NCI-H2081 treated with DMSO at 0.1 percent for 48 hours (cell line): Measurements from ENCODE around the gene HNRNPUL1.
A peak's percentile ranks its signal among the peaks of the same experiment; 100 is the strongest.

Source experiments
- DNase-seq: peaks from one replicate; lab custom pipeline; 2025; lab: John Stamatoyannopoulos, UW

HNRNPUL1 gene

DNA sequence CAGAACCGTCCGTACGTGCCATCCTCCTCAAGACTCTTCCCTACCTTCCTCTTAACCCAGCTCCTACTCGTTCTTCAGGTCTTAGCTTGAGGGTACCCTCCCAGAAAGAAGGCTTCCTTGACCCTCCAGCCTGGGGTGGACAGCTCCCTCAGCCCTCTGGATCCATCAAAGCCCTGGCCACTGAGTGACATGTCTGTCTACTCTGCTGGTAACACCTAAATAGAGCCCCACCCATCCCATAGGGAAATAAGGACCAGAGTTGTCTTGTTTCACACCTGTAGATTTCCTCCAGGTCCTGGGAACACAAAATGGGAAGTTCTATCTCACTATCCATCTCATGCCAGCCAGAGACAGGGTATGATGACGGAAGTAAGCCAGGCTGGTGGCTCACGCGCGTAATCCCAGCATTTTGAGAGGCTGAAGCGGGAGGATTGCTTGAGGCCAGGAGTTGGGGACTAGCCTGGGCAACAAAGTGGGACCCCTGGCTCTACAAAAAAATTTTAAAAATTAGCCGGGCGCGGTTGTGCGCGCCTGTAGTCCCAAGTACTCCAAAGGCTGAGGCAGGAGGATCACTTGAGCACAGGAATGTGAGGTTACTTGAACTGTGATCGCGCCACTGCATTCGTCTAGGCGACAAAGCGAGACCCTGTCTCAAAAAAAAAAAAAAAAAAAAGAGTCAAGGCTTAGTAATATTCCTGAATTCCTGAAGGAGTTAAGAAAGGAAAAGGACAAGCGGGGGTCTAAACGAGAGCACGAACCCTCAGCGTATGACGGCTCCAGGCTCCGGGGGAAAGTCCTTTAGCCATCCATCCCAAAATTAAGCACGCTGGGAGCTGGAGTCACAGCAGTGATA is 45.2 kb downstream of the HNRNPUL1 start:
- no peak for DNase-seq

DNA sequence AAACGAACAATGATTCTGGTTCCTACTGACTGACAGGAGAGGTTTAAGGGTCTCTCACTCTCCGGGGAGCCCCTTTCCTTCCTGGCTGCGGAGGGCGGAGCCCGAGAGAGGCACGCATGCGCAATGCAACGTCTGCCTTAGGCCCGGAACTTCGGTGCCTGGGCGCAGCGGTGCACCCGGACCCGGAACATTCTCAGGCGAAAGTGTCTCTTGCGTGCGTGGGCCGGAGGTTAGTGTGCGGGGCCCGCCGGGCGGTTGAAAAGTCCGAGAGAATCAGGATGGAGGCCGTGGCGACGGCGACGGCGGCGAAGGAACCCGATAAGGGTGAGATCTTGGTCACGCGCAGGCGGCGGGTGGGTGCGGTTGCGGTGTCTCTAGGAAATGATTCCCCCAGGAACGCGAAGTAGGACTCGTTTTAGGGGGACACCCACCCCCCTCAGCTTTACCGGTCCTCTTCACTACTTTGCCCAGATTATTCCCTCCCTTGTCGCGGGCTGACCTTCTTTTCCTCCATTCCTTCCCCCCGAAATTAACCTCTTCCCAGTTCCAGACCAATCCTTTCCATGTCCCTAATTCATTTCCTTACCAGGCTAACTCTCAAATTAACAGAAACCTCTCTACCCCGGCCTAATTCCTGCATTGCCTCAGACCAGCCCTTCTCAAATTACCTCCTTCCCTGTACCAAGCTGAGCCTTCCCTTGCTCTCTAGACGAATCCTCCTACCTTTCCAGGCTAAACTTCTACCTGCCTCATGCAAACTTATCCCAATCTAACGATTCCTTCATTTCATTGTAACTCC is 46.1 kb downstream of the HNRNPUL1 start, which contains the start of gene CCDC97:
TSS of gene CCDC97 (plus strand) at position 140 of the 799 bp plus-strand sequence. CDS start at position 279, 139 bp downstream.
- peak; percentile 17 for DNase-seq

DNA sequence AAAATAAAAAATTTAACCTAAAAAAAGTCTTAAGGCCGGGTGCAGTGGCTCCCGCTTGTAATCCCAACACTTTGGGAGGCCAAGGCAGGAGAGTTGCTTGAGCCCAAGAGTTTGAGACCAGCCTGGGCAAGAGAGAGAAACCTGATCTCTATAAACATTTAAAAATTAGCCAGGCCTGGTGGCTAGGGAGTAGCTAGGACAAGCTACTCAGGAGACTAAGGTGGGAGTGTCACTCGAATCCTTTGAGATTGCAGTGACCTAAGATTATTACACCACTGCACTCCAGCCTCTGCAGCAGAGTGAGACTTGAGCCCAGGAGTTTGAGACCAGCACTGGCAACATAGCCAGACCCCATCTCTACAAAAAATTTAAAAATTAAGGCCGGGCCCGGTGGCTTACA is 46.9 kb downstream of the HNRNPUL1 start:
- no peak for DNase-seq

- no peak for DNase-seq
Observed at GRCh38 chr19:41311613-41312012, 47.4 kb downstream of the HNRNPUL1 start.

DNA sequence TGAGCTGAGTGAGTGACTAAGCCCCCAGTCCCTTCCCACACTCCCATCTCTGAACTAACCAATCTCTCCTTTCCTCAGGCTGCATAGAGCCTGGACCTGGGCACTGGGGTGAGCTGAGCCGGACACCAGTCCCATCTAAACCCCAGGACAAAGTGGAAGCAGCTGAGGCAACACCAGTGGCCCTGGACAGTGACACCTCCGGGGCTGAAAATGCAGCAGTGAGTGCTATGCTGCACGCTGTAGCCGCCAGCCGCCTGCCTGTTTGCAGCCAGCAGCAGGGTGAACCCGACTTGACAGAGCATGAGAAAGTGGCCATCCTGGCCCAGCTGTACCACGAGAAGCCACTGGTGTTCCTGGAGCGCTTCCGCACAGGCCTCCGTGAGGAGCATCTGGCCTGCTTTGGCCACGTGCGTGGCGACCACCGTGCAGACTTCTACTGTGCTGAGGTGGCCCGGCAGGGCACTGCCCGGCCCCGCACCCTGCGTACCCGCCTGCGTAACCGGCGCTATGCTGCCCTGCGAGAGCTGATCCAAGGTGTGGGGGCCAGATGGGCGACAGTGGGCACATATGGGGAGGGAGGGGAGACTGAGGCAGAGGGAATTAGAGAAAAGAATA is 52.2 kb downstream of the HNRNPUL1 start:
- DNase-seq: no peak

GRCh38 chr19:41318696-41319499 is 54.7 kb downstream of the HNRNPUL1 start:
- no peak for DNase-seq

DNA sequence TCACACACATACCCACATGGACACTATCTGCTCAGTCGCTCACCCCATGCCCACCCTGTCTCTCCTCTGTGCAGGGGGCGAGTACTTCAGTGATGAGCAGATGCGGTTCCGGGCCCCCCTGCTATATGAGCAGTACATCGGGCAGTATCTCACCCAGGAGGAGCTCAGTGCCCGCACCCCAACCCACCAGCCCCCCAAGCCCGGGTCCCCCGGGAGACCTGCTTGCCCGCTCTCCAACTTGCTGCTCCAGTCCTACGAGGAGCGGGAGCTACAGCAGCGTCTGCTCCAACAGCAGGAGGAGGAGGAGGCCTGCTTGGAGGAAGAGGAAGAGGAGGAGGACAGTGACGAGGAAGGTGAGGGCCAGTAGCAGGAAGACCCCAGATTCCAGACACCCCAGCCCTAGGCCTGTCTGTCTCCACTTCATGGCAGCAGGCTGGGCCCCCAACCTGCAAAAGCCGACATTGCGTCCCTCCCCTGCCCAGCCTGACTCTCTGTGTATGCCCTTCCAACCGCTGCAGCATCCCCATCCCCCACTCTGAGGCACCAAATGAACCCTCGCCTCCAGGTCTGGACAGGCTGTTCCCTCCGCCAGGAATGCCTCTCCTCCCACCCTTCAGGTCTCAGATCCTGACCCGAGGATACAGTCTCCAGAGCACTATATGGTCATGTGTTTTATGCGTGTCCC is 55.5 kb downstream of the HNRNPUL1 start:
- DNase-seq: no peak

GRCh38 chr19:41320185-41320518 is 56.0 kb downstream of the HNRNPUL1 start:
- DNase-seq: no peak

GRCh38 chr19:41320568-41320967 is 56.4 kb downstream of the HNRNPUL1 start:
- DNase-seq: no peak

GRCh38 chr19:41321204-41321599 is 57.0 kb downstream of the HNRNPUL1 start:
- DNase-seq: no peak

DNA sequence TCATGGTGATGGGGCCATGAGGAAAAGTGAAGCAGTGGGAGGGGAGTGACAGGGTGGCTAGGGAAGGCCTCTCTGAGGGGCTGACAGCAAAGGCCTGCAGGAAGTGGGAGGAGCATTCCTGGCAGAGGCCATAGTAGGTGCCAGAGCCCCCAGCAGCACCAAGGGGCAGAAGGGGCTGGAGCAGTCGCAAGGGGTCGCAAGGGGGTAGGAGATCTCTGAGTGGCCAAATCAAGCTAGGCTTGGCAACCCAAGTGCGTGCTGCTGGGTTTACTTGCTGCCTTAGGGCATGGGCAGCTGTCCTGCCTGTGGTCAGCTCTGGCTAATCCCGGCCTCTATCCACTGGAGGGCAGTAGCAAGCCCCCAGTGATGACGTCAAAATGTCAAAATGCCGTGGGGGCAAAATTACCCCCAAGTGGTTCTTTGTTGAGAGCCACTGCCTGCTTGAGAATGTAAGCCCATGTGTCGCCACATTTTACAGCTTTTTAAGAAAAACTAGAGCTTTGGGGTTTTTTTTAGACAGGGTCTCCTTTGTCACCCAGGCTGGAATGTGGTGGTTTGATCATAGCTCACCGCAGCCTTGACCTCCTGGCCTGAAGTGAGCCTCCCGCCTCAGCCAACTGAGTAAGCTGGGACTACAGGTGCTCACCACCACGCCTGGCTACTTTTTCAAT is 57.6 kb downstream of the HNRNPUL1 start:
- no peak for DNase-seq

DNA sequence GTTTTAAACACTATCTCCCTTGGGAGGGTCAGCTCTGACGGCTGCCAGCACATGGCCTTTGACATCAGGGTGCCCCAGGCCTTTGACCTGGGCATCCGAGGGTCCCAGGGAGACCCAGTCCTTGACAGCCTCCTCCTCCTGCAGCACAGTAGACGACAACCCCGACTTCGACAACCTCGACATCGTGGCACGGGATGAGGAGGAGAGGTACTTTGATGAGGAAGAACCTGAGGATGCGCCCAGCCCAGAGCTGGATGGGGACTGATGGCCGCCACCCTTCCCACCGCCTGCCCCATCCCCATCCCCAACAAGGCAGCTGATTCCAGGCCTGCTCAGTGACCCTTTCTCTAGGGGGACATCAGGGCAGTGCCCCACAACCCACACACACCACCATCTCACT is 58.3 kb downstream of the HNRNPUL1 start:
- DNase-seq: no peak

- DNase-seq: no peak
Observed at GRCh38 chr19:41323023-41323422, 58.9 kb downstream of the HNRNPUL1 start.

- no peak for DNase-seq
Observed at GRCh38 chr19:41323430-41324125, 59.4 kb downstream of the HNRNPUL1 start.

- DNase-seq: no peak
Observed at GRCh38 chr19:41324231-41324702, 60.1 kb downstream of the HNRNPUL1 start.

- DNase-seq: no peak
Observed at GRCh38 chr19:41324921-41325639, 60.9 kb downstream of the HNRNPUL1 start.

GRCh38 chr19:41325640-41325946 is 61.4 kb downstream of the HNRNPUL1 start:
- DNase-seq: no peak

DNA sequence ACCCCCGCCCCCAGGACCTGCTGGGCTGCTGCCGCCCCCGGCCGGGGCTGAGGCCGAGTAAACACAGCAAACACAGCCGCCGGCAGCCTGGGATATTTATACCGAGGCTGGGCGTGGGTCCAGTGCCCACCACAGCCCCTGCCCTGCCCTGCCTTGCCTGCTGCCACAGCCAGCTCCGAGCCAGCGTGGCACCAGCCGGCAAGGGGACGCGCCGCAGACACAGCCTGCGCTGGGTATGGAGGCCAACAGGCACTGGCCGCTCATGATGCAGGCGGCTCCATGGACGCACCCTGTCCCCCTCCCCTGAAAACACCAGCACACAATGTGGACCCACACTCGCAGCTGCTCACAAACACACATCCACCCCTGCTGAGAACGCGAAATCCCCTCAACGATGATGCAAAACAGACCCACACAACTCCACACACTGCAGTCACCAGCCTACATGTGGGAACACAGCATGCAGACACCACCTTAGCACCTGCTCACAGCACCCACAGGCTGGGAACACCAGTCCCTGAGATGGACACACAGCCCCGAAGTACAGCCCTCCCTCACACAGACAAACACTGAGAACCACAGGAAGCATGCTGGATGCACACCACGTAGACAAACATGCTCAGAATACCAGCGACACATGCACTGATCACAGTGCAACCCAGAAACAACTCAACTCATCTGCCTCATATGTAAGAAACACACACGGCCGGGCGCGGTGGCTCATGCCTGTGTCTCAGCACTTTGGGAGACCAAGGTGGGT is 62.0 kb downstream of the HNRNPUL1 start:
- no peak for DNase-seq

DNA sequence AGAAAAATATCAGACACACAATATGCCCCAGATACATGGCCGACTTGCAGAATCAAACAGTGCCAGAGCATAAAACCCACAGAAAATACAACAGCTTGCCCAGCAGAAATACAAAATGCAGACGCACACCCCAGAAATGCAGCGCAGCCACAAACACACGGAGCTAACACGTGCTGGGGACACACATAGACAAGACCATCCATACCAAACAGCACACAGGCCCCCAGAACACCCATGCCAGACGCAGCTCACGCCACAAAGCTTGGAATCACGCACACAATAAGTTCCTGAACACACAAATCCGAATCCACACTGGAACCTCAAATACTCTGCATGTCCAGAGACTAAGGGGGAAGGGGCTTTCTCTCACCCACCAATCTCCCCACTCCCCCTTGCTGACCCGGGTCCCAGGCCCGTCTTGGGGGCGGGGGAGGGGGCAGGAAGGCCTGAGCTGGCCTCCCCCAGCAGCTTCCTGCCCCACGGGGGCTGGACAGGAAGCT is 63.0 kb downstream of the HNRNPUL1 start:
- no peak for DNase-seq
